Islet precursor cell (in vitro differentiated cells): ENCODE measurements around the gene ASB8.

Experiments
- DNase-seq: peaks from one replicate; pipeline ENCODE4 v3.0.0-alpha.2; 2018

ASB8 gene

GRCh38 chr12:48157018-48157888 lies at the start of gene ASB8:
Gene ASB8 (minus strand): TSS chr12:48157515. CDS start chr12:48153496, 4,019 bp downstream.
- peak; percentile 100 for DNase-seq

GRCh38 chr12:48203192-48203591 lies 45.9 kb upstream of the ASB8 start, which contains the start of gene OR10AD1:
Gene OR10AD1 (minus strand): TSS chr12:48203292. CDS start chr12:48203292, 0 bp downstream.
- DNase-seq, result peak; percentile 24

- DNase-seq, result peak; percentile 40
These were observed 45.5 kb upstream of the ASB8 start for GRCh38 chr12:48202766-48203165.

GRCh38 chr12:48201516-48201915 lies 44.2 kb upstream of the ASB8 start:
- DNase-seq, result peak; percentile 18

- peak; percentile 22 for DNase-seq
These were observed 43.8 kb upstream of the ASB8 start for GRCh38 chr12:48201091-48201490.

- DNase-seq, result peak; percentile 52
These were observed 42.5 kb upstream of the ASB8 start for GRCh38 chr12:48199774-48200221.

GRCh38 chr12:48198985-48199384 lies 41.7 kb upstream of the ASB8 start:
- DNase-seq, result no peak

GRCh38 chr12:48198672-48198971 lies 41.3 kb upstream of the ASB8 start:
- peak; percentile 74 for DNase-seq

- peak; percentile 100 for DNase-seq
These were observed 40.8 kb upstream of the ASB8 start for GRCh38 chr12:48197971-48198671.

GRCh38 chr12:48197549-48197970 lies 40.2 kb upstream of the ASB8 start:
- DNase-seq, result no peak

GRCh38 chr12:48194799-48195201 lies 37.5 kb upstream of the ASB8 start:
- no peak for DNase-seq

GRCh38 chr12:48193623-48194022 lies 36.3 kb upstream of the ASB8 start:
- peak; percentile 61 for DNase-seq

GRCh38 chr12:48192861-48193260 lies 35.5 kb upstream of the ASB8 start:
- DNase-seq, result no peak

GRCh38 chr12:48191096-48191495 lies 33.8 kb upstream of the ASB8 start:
- DNase-seq, result peak; percentile 8

- peak; percentile 92 for DNase-seq
These were observed 32.2 kb upstream of the ASB8 start for GRCh38 chr12:48189331-48190125.

GRCh38 chr12:48187916-48188695 lies 30.8 kb upstream of the ASB8 start:
- DNase-seq, result peak; percentile 48

- DNase-seq, result peak; percentile 51
These were observed 28.0 kb upstream of the ASB8 start for GRCh38 chr12:48185181-48185919.

- DNase-seq, result peak; percentile 57
These were observed 27.2 kb upstream of the ASB8 start for GRCh38 chr12:48184549-48184922.

GRCh38 chr12:48183876-48184548 lies 26.7 kb upstream of the ASB8 start:
- DNase-seq, result no peak

- peak; percentile 91 for DNase-seq
These were observed 26.0 kb upstream of the ASB8 start, which contains the start of gene CCDC184 for GRCh38 chr12:48183091-48183875. Gene CCDC184 (plus strand): TSS chr12:48183644. CDS start chr12:48184123, 479 bp downstream.
